H1 (cell line): ENCODE results near the gene TGFBR1. TPM values are rescaled to one million over a fixed set of nuclear protein-coding genes. Genes with fewer than 3 reads are reported as not detected.

Experiments
- polyA plus RNA-seq, 7 experiments: library from polyadenylated mRNA; depleted of rRNA in 3 of 7; stranded (reverse) in 5 of 7; unstranded in 2 of 7; fragments of >200 nt in 5 of 7; fragments of 200-250 nt in 2 of 7; gene quantifications; 1 replicate in 5 of 7; 2 replicates in 1 of 7; 4 replicates in 1 of 7; pipeline versions ENCODE4 v1.2.1 to v1.2.3, GENCODE V29; 2011 to 2013; ENCODE audit warnings: missing spikeins in 2 of 7, mixed read lengths in 2 of 7
- small RNA-seq: library from polyadenylated mRNA; stranded (forward); fragments of <200 nt; extraction: miRNeasy Mini kit (QIAGEN cat#:217004); gene quantifications from one replicate; pipeline ENCODE3, GENCODE V24; 2013; ENCODE audit not compliant: insufficient read depth
- total RNA-seq: library from RNA; stranded (reverse); fragmentation: NEBNext Ultra II Directional; extraction: Animal tissue kit (Norgen Biotek cat#: 25700); gene quantifications from 2 replicates; pipeline ENCODE4 v1.2.1, GENCODE V29; 2021

The TGFBR1 gene
- total and polyA plus RNA-seq, 2 of the 8 experiments (the other 6 are each of a cell fraction or from before 2014, with no cell fraction given), result 16.8 to 52.4 TPM

Small RNA genes within 50 kb of the gene (small RNA-seq; reads per million reads assigned to genes)
- gene RN7SL794P (not detected), gene RNA5SP290 (not detected)

Other genes with a start within 250 kb of the TGFBR1 start
- 0.08 and 0.15 TPM in 2 replicates for gene COL15A1, start 161.2 kb upstream of the TGFBR1 start, total RNA-seq
- 0.12 and 0.19 TPM in 2 replicates for gene COL15A1, start 161.2 kb upstream of the TGFBR1 start, polyA plus RNA-seq (2011; rRNA removed)
- 27.8 and 30.7 TPM in 2 replicates for gene ALG2, start 116.8 kb downstream of the TGFBR1 start, total RNA-seq
- gene ALG2, start 116.8 kb downstream of the TGFBR1 start, polyA plus RNA-seq (2011; rRNA removed), result 26.7 and 27.1 TPM in 2 replicates
- 155 and 163 TPM in 2 replicates for gene SEC61B, start 117.2 kb downstream of the TGFBR1 start, total RNA-seq
- gene SEC61B, start 117.2 kb downstream of the TGFBR1 start, polyA plus RNA-seq (2011; rRNA removed), result 315 and 379 TPM in 2 replicates